Ascending aorta (tissue), 2 donors: Measurements from ENCODE around the gene C1S. TPM values are rescaled to one million over a fixed set of nuclear protein-coding genes. Genes with fewer than 3 reads are reported as not detected.

Experiments
- DNase-seq, 2 donors: peaks; one replicate each; pipeline ENCODE4 v3.0.0-alpha.2; 2019; ENCODE audit warnings: low spot score in 2 of 2
- H3K27ac ChIP-seq, 2 donors: fragments of 200-600 bp; sonication (generic); one replicate each; pipeline ENCODE4 v1.5.1; 2016 to 2017; ENCODE audit warnings: mild to moderate bottlenecking in 1 of 2
- H3K27me3 ChIP-seq: fragments of 200-600 bp; sonication (generic); one replicate; pipeline ENCODE4 v1.5.1; 2017
- H3K36me3 ChIP-seq, 2 donors: fragments of 200-600 bp; sonication (generic); one replicate each; pipeline ENCODE4 v1.5.1; 2016
- H3K4me1 ChIP-seq, 2 donors: fragments of 200-600 bp; sonication (generic); one replicate each; pipeline ENCODE4 v1.5.1; 2016 to 2017; ENCODE audit warnings: mild to moderate bottlenecking in 1 of 2
- H3K4me3 ChIP-seq, 2 donors: fragments of 200-600 bp; sonication (generic); one replicate each; pipeline ENCODE4 v1.5.1; 2016 to 2017; ENCODE audit warnings: mild to moderate bottlenecking in 1 of 2
- H3K9me3 ChIP-seq, 2 donors: fragments of 200-600 bp; sonication (generic); one replicate each; pipeline ENCODE4 v1.5.1; 2016
- CTCF ChIP-seq, 3 experiments: fragments of 200-600 bp in 2 of 3; fragments of 450-650 bp in 1 of 3; sonication (generic) in 2 of 3; IDR thresholded peaks; one replicate each; pipeline ENCODE4 v1.5.1; 2016 to 2019; ENCODE audit warnings: antibody characterized with exemption in 3 of 3, mild to moderate bottlenecking in 1 of 3, moderate library complexity in 1 of 3
- intact Hi-C: fragments of 100-400 bp; cut with DNase I; formaldehyde crosslinking; loops from one replicate; pipeline ENCODE4 v1.15.1; 2023
- total RNA-seq: library from RNA; depleted of rRNA; stranded (reverse); fragments of >200 nt; gene quantifications from one replicate; pipeline ENCODE4 v1.1.0, GENCODE V29; 2016

C1S gene
- total RNA-seq, 1 donor from 2014 or later: 273 TPM

DNA sequence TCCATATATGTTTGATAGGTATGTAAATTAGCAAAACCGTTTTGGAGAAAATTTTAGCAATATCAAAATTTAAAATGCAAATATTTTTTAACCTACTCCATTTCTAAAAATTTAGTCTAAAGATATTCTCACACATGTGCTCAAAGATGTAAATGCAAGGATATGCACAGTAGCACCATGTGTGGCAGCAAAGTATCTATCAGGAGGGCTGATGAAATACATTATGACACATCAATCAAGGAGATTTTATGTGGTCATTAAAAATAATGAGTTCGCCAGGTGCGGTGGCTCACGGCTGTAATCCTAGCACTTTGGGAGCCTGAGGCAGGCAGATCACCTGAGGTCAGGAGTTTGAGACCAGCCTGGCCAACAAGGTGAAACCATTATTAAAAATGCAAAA is 39.7 kb downstream of the C1S start:
- Histone ChIP-seq H3K4me1 (no peaks in the 10 kb centered on the region), H3K27ac (no peak overlapping the region), H3K36me3 (peaks cover 13 to 41% of the 10 kb centered on the region in 2 donors), H3K9me3 (no peaks in the 10 kb centered on the region), H3K4me3 (no peak overlapping the region), H3K27me3 (no peaks in the 10 kb centered on the region)
- no peak for DNase-seq
- intact Hi-C loops: no loop called here
- TF ChIP-seq CTCF (IDR thresholded peaks at IDR 0.05): no peak

GRCh38 chr12:7101047-7101693 is 40.7 kb downstream of the C1S start:
- H3K36me3 ChIP-seq: peaks cover 13 to 41% of the 10 kb centered on the region in 2 donors
- peak in 1 of 2 donors; percentile 54 for DNase-seq
- H3K4me1 ChIP-seq: no peaks in the 10 kb centered on the region
- TF ChIP-seq CTCF (IDR thresholded peaks at IDR 0.05): no peak
- H3K27ac ChIP-seq: peak overlapping the region in 1 of 2 donors; percentile 11
- no peaks in the 10 kb centered on the region for H3K9me3 ChIP-seq
- intact Hi-C loops: no loop called here
- no peak overlapping the region for H3K4me3 ChIP-seq
- H3K27me3 ChIP-seq: no peaks in the 10 kb centered on the region

DNA sequence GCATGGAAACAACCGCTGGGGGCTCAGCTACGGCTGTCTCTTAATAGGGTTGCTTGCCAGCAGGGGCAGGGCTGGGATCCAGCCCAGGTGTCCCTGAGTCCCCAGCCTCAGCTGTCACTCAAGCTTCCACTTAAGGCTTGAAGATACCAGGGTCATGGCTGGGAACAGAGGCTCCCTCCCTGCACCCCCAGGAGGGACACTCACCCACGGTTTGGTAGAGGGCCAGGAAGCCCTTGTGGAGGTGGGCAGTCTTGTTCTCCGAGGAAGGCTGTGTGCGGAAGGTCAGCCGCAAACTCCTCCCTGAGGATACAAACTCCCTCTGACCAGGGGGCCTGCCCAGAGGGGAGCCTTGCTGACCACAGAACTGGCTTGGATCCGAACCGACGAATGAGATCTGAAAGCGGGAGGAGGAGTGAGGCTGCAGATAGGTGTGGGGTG is 41.2 kb downstream of the C1S start:
- intact Hi-C loops: no loop called here
- no peak for TF ChIP-seq CTCF (IDR thresholded peaks at IDR 0.05)
- H3K4me3 ChIP-seq: no peak overlapping the region
- peaks cover 13 to 41% of the 10 kb centered on the region in 2 donors for H3K36me3 ChIP-seq
- H3K9me3 ChIP-seq: no peaks in the 10 kb centered on the region
- peaks cover 0 to 1% of the 10 kb centered on the region in 2 donors for H3K4me1 ChIP-seq
- no peaks in the 10 kb centered on the region for H3K27me3 ChIP-seq
- H3K27ac ChIP-seq: peak overlapping the region in 1 of 2 donors; percentile 12
- peak in 1 of 2 donors; percentile 58 for DNase-seq

DNA sequence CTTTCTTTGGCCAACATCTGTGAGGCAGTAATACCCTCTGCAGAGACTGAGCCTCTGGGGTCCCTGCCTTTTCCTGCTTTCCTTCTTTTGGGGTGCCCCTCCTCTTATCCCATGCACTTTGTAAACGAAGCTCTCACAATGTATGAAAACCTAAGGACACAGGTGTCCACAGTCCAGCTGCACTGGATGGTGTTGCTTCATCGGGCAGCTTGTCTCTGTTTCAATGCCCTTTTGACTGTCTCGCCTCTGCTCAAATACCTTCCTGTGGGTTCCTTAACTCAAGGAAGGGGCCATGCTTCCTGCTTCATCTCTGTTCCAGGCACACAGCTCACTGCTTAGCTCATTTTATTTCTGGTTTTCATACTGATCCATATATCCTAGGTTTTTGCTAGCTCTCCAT is 42.1 kb downstream of the C1S start:
- no peaks in the 10 kb centered on the region for H3K27me3 ChIP-seq
- no peak overlapping the region for H3K4me3 ChIP-seq
- peaks cover 0 to 8% of the 10 kb centered on the region in 2 donors for H3K4me1 ChIP-seq
- intact Hi-C loops: no loop called here
- TF ChIP-seq CTCF (IDR thresholded peaks at IDR 0.05): no peak
- H3K27ac ChIP-seq: peak overlapping the region in 1 of 2 donors; percentile 12
- peaks cover 13 to 39% of the 10 kb centered on the region in 2 donors for H3K36me3 ChIP-seq
- no peaks in the 10 kb centered on the region for H3K9me3 ChIP-seq
- peak in 1 of 2 donors; percentile 28 for DNase-seq

DNA sequence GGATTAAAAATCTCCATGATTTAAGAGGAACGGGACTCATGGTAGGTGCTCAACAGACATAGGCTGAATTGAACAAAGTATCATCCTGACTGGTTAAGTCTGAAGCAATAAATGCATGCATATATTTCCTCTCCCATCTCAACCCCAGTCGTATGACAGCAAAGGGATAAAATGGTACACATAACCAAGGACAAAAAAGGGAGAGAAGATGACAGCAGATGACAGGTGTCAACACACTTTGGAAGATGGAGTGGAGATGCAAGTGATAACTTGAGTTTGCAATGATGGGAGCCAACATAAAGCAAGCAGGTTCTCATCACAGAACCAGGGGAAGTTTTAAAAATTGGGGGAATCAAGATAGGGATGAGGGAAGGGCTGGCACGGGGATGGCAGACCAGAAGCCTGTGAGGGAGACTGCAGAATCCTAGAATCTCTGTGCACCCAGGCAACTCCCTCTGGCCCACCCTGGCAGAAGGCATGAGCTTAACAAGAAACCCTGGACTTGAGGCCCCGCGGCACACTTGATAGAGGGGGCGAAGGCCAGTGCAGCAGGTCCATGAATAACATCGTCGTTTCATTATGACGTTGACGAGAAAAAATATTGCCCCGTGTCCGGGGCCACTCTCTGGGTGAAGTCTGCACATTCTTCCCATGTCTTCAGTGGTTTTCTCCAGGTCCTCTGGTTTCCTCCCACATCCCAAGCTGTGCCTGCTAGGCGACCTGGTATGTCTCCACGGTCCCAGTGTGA is 43.5 kb downstream of the C1S start:
- H3K27ac ChIP-seq: no peak overlapping the region
- H3K4me1 ChIP-seq: peaks cover 0 to 8% of the 10 kb centered on the region in 2 donors
- peaks cover 13 to 26% of the 10 kb centered on the region in 2 donors for H3K36me3 ChIP-seq
- H3K9me3 ChIP-seq: no peaks in the 10 kb centered on the region
- intact Hi-C loops: no loop called here
- H3K27me3 ChIP-seq: no peaks in the 10 kb centered on the region
- no peak for DNase-seq
- TF ChIP-seq CTCF (IDR thresholded peaks at IDR 0.05): no peak
- H3K4me3 ChIP-seq: no peak overlapping the region
